ENCODE results near the gene CKS1B. TPM values are rescaled to one million over a fixed set of nuclear protein-coding genes. Genes with fewer than 3 reads are reported as not detected.

The CKS1B gene
- total and polyA plus RNA-seq, 2 donors (not counting 1 experiment from before 2014, with no cell fraction given), result 16.8 to 33.0 TPM

DNA sequence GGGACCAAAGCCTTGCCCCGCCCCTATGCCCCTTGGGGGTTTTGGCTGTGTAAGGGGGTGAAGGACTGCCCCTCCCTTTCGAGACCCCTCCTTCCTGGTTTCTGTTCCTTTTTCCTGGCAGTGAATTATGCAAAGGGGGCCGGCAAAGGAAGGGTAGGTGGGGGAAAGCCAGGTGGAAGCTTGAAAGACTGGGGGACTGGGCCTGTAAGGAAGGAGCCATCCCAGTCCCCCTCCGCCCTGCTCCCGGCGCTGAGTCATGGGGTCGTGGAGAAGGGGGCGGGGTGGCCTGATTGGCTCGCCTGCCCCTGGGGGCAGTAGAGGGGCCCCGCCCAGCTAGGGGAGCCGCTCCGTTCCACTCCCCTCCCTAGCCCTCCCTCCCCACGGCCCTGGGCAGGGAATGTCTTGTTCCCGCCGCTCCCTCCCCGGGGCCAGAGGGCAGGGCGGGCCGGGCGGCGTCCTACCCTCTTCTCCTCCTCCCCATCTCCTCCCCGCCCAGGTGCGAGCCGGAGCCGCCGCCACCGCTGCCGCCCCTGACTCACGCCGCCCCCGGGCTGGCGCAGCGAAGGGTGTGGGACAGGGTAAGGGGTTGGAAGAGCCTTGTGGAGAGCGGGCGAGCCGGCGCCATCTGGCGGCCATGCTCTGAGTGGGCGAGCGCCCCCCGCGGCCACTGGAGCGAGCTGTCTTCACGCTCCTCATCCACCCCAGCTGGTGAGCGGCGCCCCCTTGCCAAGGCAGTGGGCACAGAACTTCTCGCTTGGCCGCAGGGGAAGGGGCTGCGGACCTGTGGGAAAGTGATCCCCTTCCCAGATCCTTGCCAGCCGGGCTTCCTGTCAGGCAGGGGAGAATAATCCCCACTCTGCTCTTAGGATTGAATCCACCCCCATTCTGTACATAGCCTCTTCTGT, 42.8 kb downstream of the CKS1B start:
- Mint-ChIP-seq H3K27ac (peak overlapping the region; percentile 93), H3K4me3 (peak overlapping the region; percentile 84), H3K27me3 (no peaks in the 10 kb centered on the region), H3K9me3 (ENCODE audit: insufficient read depth) (no peaks in the 10 kb centered on the region), H3K4me1 (peaks cover 69% of the 10 kb centered on the region)
- peaks cover 0 to 19% of the 10 kb centered on the region in 2 experiments for H3K36me3 ChIP-seq (replicated peaks in 1 of 2; ENCODE audit: control extremely low read depth in 1 of 2, control insufficient read depth in 1 of 2, extremely low read depth in 1 of 2, insufficient read depth in 2 of 2, low read length in 1 of 2)
- peaks cover 0 to 2% (median 0%) of the 10 kb centered on the region in 3 donors for H3K9me3 ChIP-seq (ENCODE audit: control extremely low read depth in 1 of 3, control insufficient read depth in 2 of 3, insufficient read depth in 1 of 3, low read length in 2 of 3)
- ChIA-PET CTCF (interaction anchor here (0.5 to 17.4 kb wide), 40 partner anchors 8 to 600 kb away, joined by 3 to 295 read pairs (median 6); partner anchors contain the start of genes ADAM15, CKS1B, FLAD1 and KRTCAP2), POLR2A (interaction anchor here (0.5 to 6.0 kb wide), 14 partner anchors 10 to 392 kb away, joined by 3 to 74 read pairs (median 5); partner anchors contain the start of genes ADAM15, CKS1B, PBXIP1 and PMVK)
- ATAC-seq (ENCODE audit: low read depth), result peak; percentile 75
- H3K4me2 ChIP-seq (replicated peaks; ENCODE audit: low read depth, low read length, poor library complexity, severe bottlenecking), result peak overlapping the region; percentile 92
- no peaks in the 10 kb centered on the region for H3K27me3 ChIP-seq (replicated peaks in 1 of 4; ENCODE audit: control extremely low read depth in 1 of 4, control insufficient read depth in 3 of 4, insufficient read depth in 4 of 4, low read length in 3 of 4)
- TF ChIP-seq, protein P1, sequence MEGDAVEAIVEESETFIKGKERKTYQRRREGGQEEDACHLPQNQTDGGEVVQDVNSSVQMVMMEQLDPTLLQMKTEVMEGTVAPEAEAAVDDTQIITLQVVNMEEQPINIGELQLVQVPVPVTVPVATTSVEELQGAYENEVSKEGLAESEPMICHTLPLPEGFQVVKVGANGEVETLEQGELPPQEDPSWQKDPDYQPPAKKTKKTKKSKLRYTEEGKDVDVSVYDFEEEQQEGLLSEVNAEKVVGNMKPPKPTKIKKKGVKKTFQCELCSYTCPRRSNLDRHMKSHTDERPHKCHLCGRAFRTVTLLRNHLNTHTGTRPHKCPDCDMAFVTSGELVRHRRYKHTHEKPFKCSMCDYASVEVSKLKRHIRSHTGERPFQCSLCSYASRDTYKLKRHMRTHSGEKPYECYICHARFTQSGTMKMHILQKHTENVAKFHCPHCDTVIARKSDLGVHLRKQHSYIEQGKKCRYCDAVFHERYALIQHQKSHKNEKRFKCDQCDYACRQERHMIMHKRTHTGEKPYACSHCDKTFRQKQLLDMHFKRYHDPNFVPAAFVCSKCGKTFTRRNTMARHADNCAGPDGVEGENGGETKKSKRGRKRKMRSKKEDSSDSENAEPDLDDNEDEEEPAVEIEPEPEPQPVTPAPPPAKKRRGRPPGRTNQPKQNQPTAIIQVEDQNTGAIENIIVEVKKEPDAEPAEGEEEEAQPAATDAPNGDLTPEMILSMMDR (IDR thresholded peaks at IDR 0.05), result peak; percentile 99
- TF ChIP-seq EZH2 (IDR thresholded peaks at IDR 0.05; ENCODE audit: borderline replicate concordance, insufficient read depth, low read depth, low read length, poor library complexity, severe bottlenecking), result no peak
- H2AFZ ChIP-seq (ENCODE audit: insufficient read depth, low read depth, low read length, poor library complexity, severe bottlenecking), result peak overlapping the region; percentile 40
- peak overlapping the region; percentile 9 to 68 (median 49) for H3K4me3 ChIP-seq (ENCODE audit: control extremely low read depth in 1 of 5, extremely low read depth in 1 of 5, insufficient read depth in 1 of 5, low read depth in 2 of 5, low read length in 4 of 5)
- peaks cover 3% of the 10 kb centered on the region for H3K79me2 ChIP-seq (ENCODE audit: control insufficient read depth, insufficient read depth, low read length)
- intact Hi-C loops (cut with micrococcal nuclease), result loop anchor here (1.0 to 2.0 kb wide), 10 partner anchors 11 to 458 kb away; partner anchors contain the start of genes ADAM15, CKS1B, FLAD1 and PBXIP1
- peak overlapping the region; percentile 69 for H3K9ac ChIP-seq (ENCODE audit: low read length)
- peak; percentile 93 for DNase-seq
- H3K4me1 ChIP-seq (ENCODE audit: control insufficient read depth in 2 of 2, insufficient read depth in 2 of 2, low read length in 2 of 2), result peaks cover 53 to 67% of the 10 kb centered on the region in 2 donors
- H4K20me1 ChIP-seq (ENCODE audit: control insufficient read depth, insufficient read depth, low read length, poor library complexity, severe bottlenecking), result peaks cover 12% of the 10 kb centered on the region
- peak overlapping the region; percentile 88 to 89 for H3K27ac ChIP-seq (ENCODE audit: low read length in 2 of 2)
- under 1% methylated on average over 28 of the region's 49 CpGs for WGBS (ENCODE audit: insufficient coverage)

Data from B cell (primary cell).